ENCODE measurements around the gene LRMDA.

GRCh38 chr10:75643405-75643804 is 212.0 kb downstream of the LRMDA start:
- TF ChIP-seq CTCF (IDR thresholded peaks at IDR 0.05) (no peak), POLR2A (IDR thresholded peaks at IDR 0.05) (no peak)
